Lower leg skin (tissue), 4 donors: ENCODE results near the gene HS6ST1. TPM values are rescaled to one million over a fixed set of nuclear protein-coding genes. Genes with fewer than 3 reads are reported as not detected.
"Not testable (repeated sequence)": the region's sequence is repeated elsewhere in the genome, so short reads cannot be mapped to it uniquely, and the experiment has no call there.

Experiments
- DNase-seq, 2 donors: peaks; one replicate each; pipeline ENCODE4 v3.0.0-alpha.2; 2019; ENCODE audit warnings: low spot score in 2 of 2
- H3K4me3 ChIP-seq: fragments of 200-600 bp; sonication (generic); 2 replicates; pipeline ENCODE4 v1.5.1; 2017; ENCODE audit warnings: mild to moderate bottlenecking, low read depth; ENCODE audit not compliant: poor library complexity, severe bottlenecking
- CTCF ChIP-seq, 3 donors: fragments of 450-650 bp; IDR thresholded peaks; one replicate each; pipeline ENCODE4 v1.5.1; 2016; ENCODE audit warnings: antibody characterized with exemption in 3 of 3, mild to moderate bottlenecking in 3 of 3, moderate library complexity in 2 of 3
- POLR2A ChIP-seq, 2 donors: fragments of 450-650 bp; IDR thresholded peaks; one replicate each; pipeline ENCODE4 v1.6.1; 2016 to 2017; ENCODE audit warnings: antibody characterized with exemption in 2 of 2, mild to moderate bottlenecking in 1 of 2, moderate library complexity in 1 of 2
- WGBS, 2 donors: methylation state at CpG; one replicate each; pipeline ENCODE4 v1.1.5; 2018; 5-methylcytosine and 5-hydroxymethylcytosine counted together
- intact Hi-C: fragments of 100-400 bp; cut with DNase I; formaldehyde crosslinking; loops from one replicate; pipeline ENCODE4 v1.15.0; 2023; ENCODE audit warnings: low total_unique reads
- total RNA-seq, 4 donors: library from RNA; depleted of rRNA; stranded (reverse); fragments of >200 nt; gene quantifications; one replicate each; pipeline ENCODE4 v1.1.0, GENCODE V29; 2016

The HS6ST1 gene
- total RNA-seq, 4 donors from 2014 or later, result 50.2 to 88.9 (median 69.3) TPM

DNA sequence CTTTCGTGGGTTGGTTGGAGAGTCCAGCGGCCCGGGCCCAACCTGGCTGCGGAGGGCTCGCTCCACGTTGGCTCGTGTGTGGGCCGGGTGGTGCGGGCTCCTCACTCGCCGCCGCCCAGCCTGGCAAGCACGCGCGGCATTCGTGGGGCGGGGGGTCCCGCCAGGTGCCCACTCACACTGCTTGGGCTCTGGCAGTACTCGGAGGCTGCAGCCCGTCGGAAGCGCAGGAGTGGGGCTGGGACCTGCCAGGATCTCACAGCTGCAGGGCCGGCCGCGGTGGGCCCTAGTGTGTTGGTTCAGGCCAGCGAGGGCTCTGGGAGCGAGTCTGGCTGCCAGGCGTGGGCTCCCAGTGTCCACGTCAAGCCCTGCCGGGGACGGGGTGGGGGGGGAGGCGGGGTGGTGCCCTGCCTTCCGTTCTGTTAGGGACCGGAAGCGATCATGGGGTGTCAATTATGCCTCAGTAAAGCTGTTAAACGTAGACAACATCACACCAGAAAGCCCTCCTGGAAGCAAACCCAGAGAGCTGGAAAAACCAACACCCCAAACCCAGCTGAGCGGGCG is 1.0 kb upstream of the HS6ST1 start:
- intact Hi-C loops, result no loop called here
- TF ChIP-seq CTCF (IDR thresholded peaks at IDR 0.05), result no peak
- no peak for TF ChIP-seq POLR2A (IDR thresholded peaks at IDR 0.05)
- DNase-seq, result peak in 1 of 2 donors; percentile 88
- WGBS, 2 donors, result 71 to 81% methylated on average over 35 to 36 of the region's 38 CpGs
- no peak overlapping the region for H3K4me3 ChIP-seq

DNA sequence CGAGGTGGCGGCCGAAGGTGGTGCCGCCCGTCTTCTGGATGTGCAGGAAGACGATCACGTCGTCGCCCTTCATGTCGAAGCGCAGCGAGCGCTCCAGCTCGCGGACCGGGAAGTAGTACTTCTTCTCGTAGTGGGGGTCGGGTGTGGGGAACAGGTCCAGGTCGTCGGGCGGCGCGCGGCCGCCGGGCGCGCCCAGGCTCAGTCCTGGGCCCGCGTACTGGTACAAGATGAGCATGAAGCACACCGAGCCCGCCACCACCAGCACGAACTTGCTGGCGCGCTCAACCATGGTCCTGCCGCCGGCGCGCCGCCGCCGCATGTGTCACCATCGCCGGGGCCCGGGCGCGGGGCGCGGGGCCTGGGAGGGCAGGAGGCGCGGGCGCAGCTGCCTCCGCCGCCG is 423 bp downstream of the HS6ST1 start:
- H3K4me3 ChIP-seq, intact Hi-C loops: not testable (repeated sequence)
- peak in 1 of 2 donors; percentile 86 for DNase-seq
- WGBS, 2 donors, result no CpG with 5 or more reads among the region's 55 CpGs

- H3K4me3 ChIP-seq, result peak overlapping the region; percentile 81
- intact Hi-C loops, DNase-seq: not testable (repeated sequence)
- 0 to 1% methylated on average over 1 to 30 of the region's 40 CpGs for WGBS, 2 donors
These were observed 806 bp downstream of the HS6ST1 start for GRCh38 chr2:128317899-128318225.

- 3% methylated on average over 13 to 35 of the region's 35 CpGs for WGBS, 2 donors
- intact Hi-C loops, result no loop called here
- DNase-seq, result peak; percentile 18 to 89
- no peak for TF ChIP-seq POLR2A (IDR thresholded peaks at IDR 0.05)
- TF ChIP-seq CTCF (IDR thresholded peaks at IDR 0.05), result peak in 1 of 3 donors; percentile 35
- peak overlapping the region; percentile 81 for H3K4me3 ChIP-seq
These were observed 1.3 kb downstream of the HS6ST1 start for GRCh38 chr2:128317181-128317898.

- no peak for DNase-seq
- 16 to 29% methylated on average over 5 of the region's 5 CpGs for WGBS, 2 donors
- peak overlapping the region; percentile 81 for H3K4me3 ChIP-seq
- no peak for TF ChIP-seq CTCF (IDR thresholded peaks at IDR 0.05)
- TF ChIP-seq POLR2A (IDR thresholded peaks at IDR 0.05), result no peak
- intact Hi-C loops, result no loop called here
These were observed 1.9 kb downstream of the HS6ST1 start for GRCh38 chr2:128316777-128317180.

DNA sequence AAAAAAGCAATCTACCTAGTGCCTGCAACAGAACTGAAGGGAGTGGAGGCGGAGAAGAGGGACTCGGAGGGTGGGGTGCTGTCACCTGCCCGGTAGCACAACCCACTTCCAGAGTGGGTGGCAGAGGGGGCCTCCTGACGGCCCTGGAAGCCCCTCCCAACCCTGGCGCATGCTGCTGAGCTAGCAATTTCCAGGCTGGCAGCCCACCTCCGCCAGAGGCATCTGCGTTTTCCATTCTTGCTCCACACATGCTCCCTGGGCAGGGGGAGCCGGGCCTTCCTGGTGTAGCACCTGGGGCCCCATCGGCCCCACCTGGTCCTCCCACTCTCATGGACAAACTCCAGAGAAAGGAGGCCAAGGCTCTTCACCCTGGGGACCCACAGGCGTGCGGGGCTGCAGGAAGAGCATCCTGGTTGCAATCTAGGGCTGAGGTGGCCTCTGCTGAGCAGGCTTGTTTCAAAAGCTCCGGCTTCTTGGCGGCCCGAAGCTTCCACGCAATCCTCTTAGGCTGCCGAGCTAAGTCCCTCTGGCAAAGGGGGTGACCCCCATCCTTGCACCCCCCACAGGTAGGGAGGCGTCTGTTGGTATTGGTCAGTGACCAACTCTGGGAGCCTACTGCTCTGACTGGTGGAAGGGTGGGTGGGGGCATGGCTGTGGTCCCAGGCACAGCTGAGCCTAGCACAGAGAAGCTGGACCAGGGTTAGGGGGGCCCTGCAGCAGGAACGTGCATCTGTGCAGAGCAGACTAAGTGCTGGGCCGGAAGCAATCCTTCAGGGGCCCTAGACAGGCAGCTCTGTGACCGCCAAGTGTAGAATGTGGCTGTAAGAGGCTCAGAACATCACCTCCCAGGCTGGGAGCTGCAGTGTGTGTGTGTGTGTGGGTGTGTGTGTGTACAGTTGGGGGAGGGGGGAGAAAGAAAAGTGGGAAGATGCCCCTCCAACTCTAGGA is 2.6 kb downstream of the HS6ST1 start:
- 51 to 52% methylated on average over 17 to 18 of the region's 20 CpGs for WGBS, 2 donors
- TF ChIP-seq CTCF (IDR thresholded peaks at IDR 0.05), result no peak
- no peak for TF ChIP-seq POLR2A (IDR thresholded peaks at IDR 0.05)
- H3K4me3 ChIP-seq, result peak overlapping the region; percentile 4
- peak; percentile 12 to 82 for DNase-seq
- intact Hi-C loops, result no loop called here
